NCI-H146 treated with DMSO at 0.1 percent for 48 hours (cell line): Measurements from ENCODE around the gene ADGRD2.

Experiments
- DNase-seq: peaks from one replicate; lab custom pipeline; 2025; ENCODE audit not compliant: unreplicated experiment; lab: John Stamatoyannopoulos, UW

The ADGRD2 gene

GRCh38 chr9:124496463-124496862 is 46.2 kb downstream of the ADGRD2 start:
- no peak for DNase-seq

GRCh38 chr9:124497441-124497840 is 47.2 kb downstream of the ADGRD2 start:
- no peak for DNase-seq

GRCh38 chr9:124498040-124498439 is 47.8 kb downstream of the ADGRD2 start:
- DNase-seq: no peak

GRCh38 chr9:124498499-124499146 is 48.4 kb downstream of the ADGRD2 start:
- DNase-seq: no peak

- DNase-seq: no peak
These were observed 49.0 kb downstream of the ADGRD2 start for GRCh38 chr9:124499216-124499615.

GRCh38 chr9:124500028-124500795 is 50.0 kb downstream of the ADGRD2 start:
- DNase-seq: no peak

- no peak for DNase-seq
These were observed 50.8 kb downstream of the ADGRD2 start for GRCh38 chr9:124500796-124501611.

GRCh38 chr9:124501771-124502320 is 51.6 kb downstream of the ADGRD2 start:
- no peak for DNase-seq

GRCh38 chr9:124502711-124503702 is 52.8 kb downstream of the ADGRD2 start:
- no peak for DNase-seq

GRCh38 chr9:124503713-124504529 is 53.7 kb downstream of the ADGRD2 start:
- no peak for DNase-seq

GRCh38 chr9:124504530-124505005 is 54.3 kb downstream of the ADGRD2 start:
- no peak for DNase-seq

- no peak for DNase-seq
These were observed 55.0 kb downstream of the ADGRD2 start for GRCh38 chr9:124505006-124505900.

- no peak for DNase-seq
These were observed 55.7 kb downstream of the ADGRD2 start for GRCh38 chr9:124505901-124506346.

- DNase-seq: no peak
These were observed 56.2 kb downstream of the ADGRD2 start for GRCh38 chr9:124506433-124506832.

GRCh38 chr9:124506931-124507879 is 57.0 kb downstream of the ADGRD2 start, which contains the start of gene NR5A1:
Gene NR5A1, minus strand, starts transcription at chr9:124507399. Its CDS starts 4,004 bp downstream, at chr9:124503395.
- no peak for DNase-seq

GRCh38 chr9:124507880-124508423 is 57.7 kb downstream of the ADGRD2 start:
- DNase-seq: no peak
